GM19099 (cell line): ENCODE measurements around the gene MRPL23.

ENCODE experiments used
- POLR2A ChIP-seq: IDR thresholded peaks from 3 replicates; pipeline ENCODE4 v1.6.1; 2011; ENCODE audit warnings: low read depth; ENCODE audit not compliant: insufficient read length; ENCODE audit errors: extremely low read depth

The MRPL23 gene

GRCh38 chr11:1918436-1919315 lies 28.5 kb upstream of the MRPL23 start:
- TF ChIP-seq POLR2A, result no peak

- no peak for TF ChIP-seq POLR2A
Measured at GRCh38 chr11:1919391-1920127, 27.6 kb upstream of the MRPL23 start, which contains the start of gene TNNT3. TNNT3 (plus strand) TSS chr11:1919703; CDS start chr11:1922875, 3,172 bp downstream.

- TF ChIP-seq POLR2A, result no peak
Measured at GRCh38 chr11:1920128-1920908, 26.8 kb upstream of the MRPL23 start.

- no peak for TF ChIP-seq POLR2A
Measured at GRCh38 chr11:1920909-1921573, 26.1 kb upstream of the MRPL23 start.

- TF ChIP-seq POLR2A, result no peak
Measured at GRCh38 chr11:1921574-1922141, 25.5 kb upstream of the MRPL23 start.

GRCh38 chr11:1922481-1923081 lies 24.6 kb upstream of the MRPL23 start:
- no peak for TF ChIP-seq POLR2A

- no peak for TF ChIP-seq POLR2A
Measured at GRCh38 chr11:1923201-1923956, 23.8 kb upstream of the MRPL23 start.

- no peak for TF ChIP-seq POLR2A
Measured at GRCh38 chr11:1924181-1924580, 23.0 kb upstream of the MRPL23 start.

- TF ChIP-seq POLR2A, result no peak
Measured at GRCh38 chr11:1924646-1925372, 22.3 kb upstream of the MRPL23 start.

- TF ChIP-seq POLR2A, result no peak
Measured at GRCh38 chr11:1925373-1926155, 21.6 kb upstream of the MRPL23 start.

GRCh38 chr11:1926156-1927025 lies 20.7 kb upstream of the MRPL23 start:
- no peak for TF ChIP-seq POLR2A
